RWPE2 (cell line): Measurements from ENCODE around the gene CAMK1G.
A peak's percentile ranks its signal among the peaks of the same experiment; 100 is the strongest.

Experiments
- ATAC-seq: fragments of 200-7000 bp; cut with Tn5 transposase; 3 replicates; pipeline ENCODE4 v1.9.1; 2021; ENCODE audit warnings: low read depth
- DNase-seq: peaks from one replicate; pipeline ENCODE4 v3.0.0-alpha.2; 2020; ENCODE audit warnings: low spot score
- H3K27ac ChIP-seq: fragments of 450-650 bp; 2 replicates; pipeline ENCODE4 v1.5.1; 2017; ENCODE audit warnings: mild to moderate bottlenecking; ENCODE audit not compliant: poor library complexity, severe bottlenecking
- H3K27me3 ChIP-seq: fragments of 250-450 bp; sonication (Bioruptor Pico); 2 replicates; pipeline ENCODE4 v1.5.1; 2021; ENCODE audit warnings: mild to moderate bottlenecking, moderate library complexity; ENCODE audit not compliant: insufficient read depth, poor library complexity, severe bottlenecking
- H3K36me3 ChIP-seq: fragments of 250-450 bp; sonication (Bioruptor Pico); 2 replicates; pipeline ENCODE4 v1.5.1; 2020; ENCODE audit warnings: low read depth, mild to moderate bottlenecking, moderate library complexity
- H3K4me1 ChIP-seq: fragments of 250-450 bp; sonication (Bioruptor Pico); 2 replicates; pipeline ENCODE4 v1.5.1; 2021; ENCODE audit warnings: mild to moderate bottlenecking, moderate library complexity; ENCODE audit not compliant: insufficient read depth, poor library complexity, severe bottlenecking
- H3K4me3 ChIP-seq: fragments of 250-450 bp; sonication (Bioruptor Pico); 2 replicates; pipeline ENCODE4 v1.5.1; 2021; ENCODE audit warnings: mild to moderate bottlenecking, moderate library complexity; ENCODE audit not compliant: severe bottlenecking
- H3K9me3 ChIP-seq: fragments of 250-450 bp; sonication (Bioruptor Pico); 2 replicates; pipeline ENCODE4 v1.5.1; 2021; ENCODE audit warnings: mild to moderate bottlenecking, moderate library complexity; ENCODE audit not compliant: severe bottlenecking
- TF ChIP-seq, protein P1 (sequence below): fragments of 450-650 bp; IDR thresholded peaks from one replicate; pipeline ENCODE4 v1.5.1; 2017; ENCODE audit warnings: mild to moderate bottlenecking, moderate library complexity; ENCODE audit not compliant: poor library complexity, severe bottlenecking

CAMK1G gene

DNA sequence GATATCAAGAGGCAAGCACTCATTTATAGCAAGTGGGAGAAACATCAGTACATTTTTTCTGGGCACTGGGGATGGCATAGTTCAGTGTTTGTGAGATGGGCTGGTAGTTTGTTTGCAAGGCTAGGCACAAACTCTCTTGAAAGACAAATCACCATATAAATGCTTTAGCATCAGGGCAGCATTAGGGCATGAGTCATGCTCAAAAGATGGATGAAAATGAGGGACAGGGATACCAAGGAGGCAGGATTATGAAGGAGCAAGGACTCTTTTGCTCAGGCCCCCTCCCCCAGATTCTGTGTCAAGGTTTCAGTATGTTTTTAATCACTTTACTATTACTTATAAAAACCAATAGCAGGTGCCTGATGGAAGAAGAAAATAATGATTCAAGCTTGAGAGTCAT, 43.9 kb upstream of the CAMK1G start:
- no peak for ATAC-seq
- DNase-seq: no peak
- TF ChIP-seq, protein P1, sequence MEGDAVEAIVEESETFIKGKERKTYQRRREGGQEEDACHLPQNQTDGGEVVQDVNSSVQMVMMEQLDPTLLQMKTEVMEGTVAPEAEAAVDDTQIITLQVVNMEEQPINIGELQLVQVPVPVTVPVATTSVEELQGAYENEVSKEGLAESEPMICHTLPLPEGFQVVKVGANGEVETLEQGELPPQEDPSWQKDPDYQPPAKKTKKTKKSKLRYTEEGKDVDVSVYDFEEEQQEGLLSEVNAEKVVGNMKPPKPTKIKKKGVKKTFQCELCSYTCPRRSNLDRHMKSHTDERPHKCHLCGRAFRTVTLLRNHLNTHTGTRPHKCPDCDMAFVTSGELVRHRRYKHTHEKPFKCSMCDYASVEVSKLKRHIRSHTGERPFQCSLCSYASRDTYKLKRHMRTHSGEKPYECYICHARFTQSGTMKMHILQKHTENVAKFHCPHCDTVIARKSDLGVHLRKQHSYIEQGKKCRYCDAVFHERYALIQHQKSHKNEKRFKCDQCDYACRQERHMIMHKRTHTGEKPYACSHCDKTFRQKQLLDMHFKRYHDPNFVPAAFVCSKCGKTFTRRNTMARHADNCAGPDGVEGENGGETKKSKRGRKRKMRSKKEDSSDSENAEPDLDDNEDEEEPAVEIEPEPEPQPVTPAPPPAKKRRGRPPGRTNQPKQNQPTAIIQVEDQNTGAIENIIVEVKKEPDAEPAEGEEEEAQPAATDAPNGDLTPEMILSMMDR: no peak

DNA sequence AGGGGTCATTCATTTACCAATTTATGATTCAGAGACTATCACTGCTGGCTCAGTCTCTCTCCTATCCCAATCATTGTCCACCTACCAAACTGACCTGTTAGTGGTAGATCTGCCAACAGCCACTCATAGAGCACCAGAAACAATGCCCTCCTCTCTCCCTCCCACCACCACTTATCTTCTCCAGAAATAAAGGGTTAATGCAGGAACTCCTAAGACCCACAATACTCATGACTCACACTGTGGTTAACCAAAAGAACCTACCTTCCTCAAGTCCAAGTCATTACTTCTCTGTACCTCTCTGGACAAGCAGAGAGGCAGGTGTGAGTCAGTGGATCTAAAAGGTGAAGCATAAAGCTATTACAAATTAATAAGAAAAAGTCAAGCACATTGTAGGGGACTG, 40.9 kb upstream of the CAMK1G start:
- peak overlapping the region; percentile 44 for H3K27ac ChIP-seq
- H3K4me3 ChIP-seq: no peak overlapping the region
- TF ChIP-seq, protein P1: no peak
- no peaks in the 10 kb centered on the region for H3K36me3 ChIP-seq
- no peaks in the 10 kb centered on the region for H3K27me3 ChIP-seq
- ATAC-seq (peak; percentile 97), DNase-seq (no peak)
- H3K4me1 ChIP-seq: peaks cover 14% of the 10 kb centered on the region
- H3K9me3 ChIP-seq: no peaks in the 10 kb centered on the region

More for the DNA sequence above, 43.9 kb upstream of the CAMK1G start:
- no peak overlapping the region for H3K4me3 ChIP-seq
- peaks cover 14% of the 10 kb centered on the region for H3K4me1 ChIP-seq
- H3K27me3 ChIP-seq: no peaks in the 10 kb centered on the region
- H3K36me3 ChIP-seq: no peaks in the 10 kb centered on the region
- no peak overlapping the region for H3K27ac ChIP-seq
- no peaks in the 10 kb centered on the region for H3K9me3 ChIP-seq

DNA sequence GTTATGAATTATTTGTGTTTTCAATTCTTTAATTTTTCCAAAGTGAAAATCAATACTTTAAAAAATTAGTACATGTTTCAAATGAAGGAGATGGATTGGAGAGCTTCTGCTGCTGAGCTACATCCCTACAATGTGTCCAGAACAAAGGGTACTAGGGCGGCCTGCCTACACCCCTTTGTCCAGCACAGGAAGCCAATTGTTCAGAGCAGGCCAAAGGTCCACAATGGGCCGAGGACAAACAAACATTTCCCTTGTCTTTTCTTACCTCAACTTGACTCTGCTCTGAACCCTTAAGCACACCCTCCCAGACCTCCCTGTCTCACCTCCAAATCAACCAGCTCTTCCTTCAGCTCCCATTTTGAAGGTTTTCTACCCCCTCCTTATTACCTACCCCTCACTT, 39.4 kb upstream of the CAMK1G start:
- Histone ChIP-seq H3K36me3 (no peaks in the 10 kb centered on the region), H3K9me3 (no peaks in the 10 kb centered on the region), H3K27ac (no peak overlapping the region), H3K27me3 (no peaks in the 10 kb centered on the region), H3K4me1 (peaks cover 14% of the 10 kb centered on the region), H3K4me3 (no peak overlapping the region)
- no peak for ATAC-seq
- DNase-seq: no peak
- TF ChIP-seq, protein P1: no peak

DNA sequence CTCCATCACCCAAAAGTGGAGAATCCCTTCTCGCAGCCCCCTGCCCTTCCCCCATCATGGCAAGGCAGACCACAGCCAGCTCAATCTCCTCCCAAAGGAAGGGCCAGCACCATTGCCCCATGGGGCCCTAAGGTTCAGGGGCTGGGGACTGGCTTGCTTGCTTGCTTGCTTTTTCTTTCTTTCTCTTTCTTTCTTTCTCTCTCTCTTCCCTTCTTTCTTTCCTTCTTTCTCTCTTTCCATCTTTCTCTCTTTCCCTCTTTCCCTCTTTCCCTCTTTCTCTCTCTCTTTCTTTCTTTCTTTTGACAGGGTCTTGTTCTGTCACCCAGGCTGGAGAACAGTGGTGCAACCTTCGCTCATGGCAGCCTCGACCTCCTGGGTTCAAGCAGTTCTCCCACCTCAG, 38.1 kb upstream of the CAMK1G start:
- no peaks in the 10 kb centered on the region for H3K27me3 ChIP-seq
- no peak overlapping the region for H3K27ac ChIP-seq
- DNase-seq (no peak), ATAC-seq (no peak)
- TF ChIP-seq, protein P1: no peak
- H3K9me3 ChIP-seq: no peaks in the 10 kb centered on the region
- H3K4me1 ChIP-seq: peaks cover 14% of the 10 kb centered on the region
- no peak overlapping the region for H3K4me3 ChIP-seq
- H3K36me3 ChIP-seq: no peaks in the 10 kb centered on the region

DNA sequence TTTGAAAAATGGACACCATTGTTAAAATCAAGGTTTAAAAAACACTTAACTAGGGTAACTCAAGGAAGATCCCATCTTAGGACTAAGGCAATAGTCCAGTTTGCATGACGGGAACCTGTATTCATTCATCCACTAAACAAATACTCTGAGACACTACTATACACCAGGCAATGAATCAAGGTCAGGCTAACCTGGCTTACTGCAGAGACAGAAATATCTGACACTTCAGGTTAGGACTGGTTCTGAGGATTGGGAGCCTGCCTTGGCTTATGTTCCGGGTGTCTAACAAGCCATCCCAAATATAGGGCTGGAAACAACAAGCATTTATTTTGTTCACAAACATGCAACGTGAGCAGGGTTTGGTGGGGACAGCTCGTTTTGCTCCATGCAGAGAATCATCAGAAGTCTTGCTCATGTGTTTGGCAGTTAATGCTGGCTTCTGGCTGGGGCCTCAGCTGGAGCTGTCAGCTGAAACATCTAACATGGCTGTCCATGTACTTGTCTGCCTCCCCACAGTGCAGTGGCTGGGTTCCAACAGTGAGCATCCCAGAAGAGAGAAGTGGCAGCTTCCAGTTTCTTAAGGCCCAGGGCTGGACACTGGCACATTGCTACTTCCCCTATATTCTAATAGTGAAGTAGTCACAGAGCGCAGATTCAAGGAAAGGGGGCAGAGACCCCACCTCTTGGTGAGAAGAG, 37.0 kb upstream of the CAMK1G start:
- no peak for ATAC-seq
- TF ChIP-seq, protein P1: no peak
- H3K4me1 ChIP-seq: peaks cover 14% of the 10 kb centered on the region

More for the DNA sequence above, 37.0 kb upstream of the CAMK1G start:
- no peaks in the 10 kb centered on the region for H3K36me3 ChIP-seq
- no peaks in the 10 kb centered on the region for H3K27me3 ChIP-seq
- no peak for DNase-seq
- H3K9me3 ChIP-seq: no peaks in the 10 kb centered on the region
- H3K27ac ChIP-seq: no peak overlapping the region
- no peak overlapping the region for H3K4me3 ChIP-seq
